HG03521 (cell line): ENCODE results near the gene ADK.
"Not testable (repeated sequence)": the region's sequence is repeated elsewhere in the genome, so short reads cannot be mapped to it uniquely, and the experiment has no call there.

ENCODE experiments used
- ATAC-seq: cut with Tn5 transposase; IDR thresholded peaks from one replicate; pipeline ENCODE4 v1.9.1; 2021; ENCODE audit warnings: mild to moderate bottlenecking, moderate library complexity; ENCODE audit not compliant: unreplicated experiment

ADK gene

GRCh38 chr10:74335501-74335900, 184.5 kb downstream of the ADK start:
- no peak for ATAC-seq

DNA sequence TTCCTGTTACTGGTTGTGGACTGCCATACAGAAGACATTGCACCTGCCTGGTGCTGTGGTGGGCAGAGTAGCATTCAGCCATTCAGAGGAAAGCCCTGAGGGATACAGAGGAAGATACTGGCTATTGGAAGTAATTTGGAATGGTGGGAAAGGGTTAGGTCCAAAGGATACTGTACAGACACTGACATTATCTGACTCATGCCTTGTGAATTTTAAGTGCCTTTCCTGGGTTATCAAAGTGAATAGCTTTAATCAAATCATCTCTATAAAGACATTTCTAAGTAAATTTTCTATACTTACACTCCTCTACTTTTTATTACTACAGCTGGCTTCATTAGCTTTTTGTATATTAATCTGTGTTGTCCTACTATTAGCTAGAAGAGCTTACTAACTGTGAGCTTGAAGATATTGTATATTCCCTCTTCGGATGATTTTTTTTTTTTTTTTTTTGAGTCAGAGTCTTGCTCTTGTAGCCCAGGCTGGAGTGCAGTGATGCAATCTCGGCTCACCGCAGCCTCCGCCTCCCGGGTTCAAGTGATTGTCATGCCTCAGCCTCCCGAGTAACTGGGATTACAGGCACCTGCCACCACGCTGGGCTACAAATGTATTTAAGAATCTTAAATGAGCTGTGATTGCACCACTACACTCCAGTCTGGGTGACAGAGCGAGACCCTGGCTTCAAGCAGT, 186.5 kb downstream of the ADK start:
- no peak for ATAC-seq

DNA sequence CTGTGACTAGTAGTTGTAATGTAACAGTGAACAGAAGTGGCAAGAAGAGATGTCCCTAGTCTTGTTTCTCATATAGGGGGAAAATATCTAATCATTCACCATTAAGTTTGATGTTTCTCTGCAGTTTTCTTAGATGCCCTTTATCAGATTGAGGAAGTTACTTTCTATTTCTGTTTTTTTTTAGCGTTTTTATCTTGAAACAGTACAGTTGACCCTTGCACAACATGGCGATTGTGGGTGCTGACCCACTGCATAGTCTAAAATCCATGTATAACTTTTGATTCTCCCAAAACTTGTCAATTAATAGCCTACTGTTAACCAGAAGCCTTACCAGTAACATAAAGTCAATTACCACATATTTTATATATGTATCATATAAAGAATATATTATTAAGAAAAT, 192.0 kb downstream of the ADK start:
- ATAC-seq: no peak

DNA sequence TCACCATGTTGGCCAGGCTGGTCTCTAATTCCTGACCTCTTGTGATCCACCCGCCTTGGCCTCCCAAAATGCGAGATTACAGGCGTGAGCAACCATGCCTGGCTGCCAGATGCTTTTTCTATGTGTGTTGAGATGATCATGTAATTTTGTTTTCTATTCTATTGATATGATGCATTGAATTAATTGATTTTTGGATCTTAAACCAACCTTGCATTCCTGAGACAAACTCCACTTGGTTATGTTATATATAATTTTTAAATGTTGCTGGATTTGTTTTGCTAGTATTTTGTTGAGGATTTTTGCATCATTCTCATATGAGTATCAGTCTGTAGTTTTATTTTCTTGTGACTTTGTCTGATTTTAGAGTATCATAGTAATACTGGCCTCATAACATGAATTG, 192.8 kb downstream of the ADK start:
- no peak for ATAC-seq

DNA sequence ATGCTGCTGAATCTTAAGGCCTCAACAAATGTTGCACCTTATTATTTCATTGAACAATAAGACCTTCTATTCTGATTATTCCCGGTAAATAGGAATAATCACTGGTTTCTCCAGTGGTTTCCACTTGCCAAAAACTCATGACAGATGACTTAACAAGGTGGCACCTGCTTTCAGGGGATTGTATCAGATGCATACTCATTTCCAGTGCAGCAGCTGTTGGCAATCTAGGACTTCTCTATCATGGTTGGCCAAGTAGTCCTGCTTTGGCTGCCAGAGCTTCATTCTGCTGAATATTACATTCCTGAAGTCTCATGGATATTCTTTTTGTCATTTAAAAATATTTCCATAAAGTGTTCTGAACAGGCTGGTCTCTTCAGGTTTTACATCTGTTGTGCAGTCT, 193.3 kb downstream of the ADK start:
- ATAC-seq: no peak

- no peak for ATAC-seq
These were observed 196.5 kb downstream of the ADK start for GRCh38 chr10:74347522-74347921.

- not testable (repeated sequence) for ATAC-seq
These were observed 202.0 kb downstream of the ADK start for GRCh38 chr10:74353021-74353420.

- ATAC-seq: no peak
These were observed 210.7 kb downstream of the ADK start for GRCh38 chr10:74361678-74362077.

GRCh38 chr10:74363727-74364126, 212.7 kb downstream of the ADK start:
- no peak for ATAC-seq

DNA sequence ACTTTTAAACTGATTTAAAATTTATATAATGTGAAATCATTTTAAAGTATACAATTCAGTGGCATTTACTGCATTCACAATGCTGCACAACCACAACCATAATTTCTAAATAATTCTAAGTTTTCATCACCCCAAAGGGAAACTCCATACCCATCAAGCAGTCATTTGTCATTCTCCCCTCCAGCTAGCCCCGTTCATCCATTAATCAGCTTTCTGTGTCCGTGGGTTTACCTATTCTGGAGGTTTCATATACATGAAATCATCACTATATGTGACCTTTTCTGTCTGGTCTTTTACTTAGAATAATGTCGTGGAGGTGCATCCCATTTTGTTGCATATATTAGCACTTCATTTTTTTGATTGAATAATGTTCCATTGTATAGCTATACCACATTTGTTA, 214.1 kb downstream of the ADK start:
- ATAC-seq: no peak

- ATAC-seq: no peak
These were observed 220.7 kb downstream of the ADK start for GRCh38 chr10:74371696-74372095.

DNA sequence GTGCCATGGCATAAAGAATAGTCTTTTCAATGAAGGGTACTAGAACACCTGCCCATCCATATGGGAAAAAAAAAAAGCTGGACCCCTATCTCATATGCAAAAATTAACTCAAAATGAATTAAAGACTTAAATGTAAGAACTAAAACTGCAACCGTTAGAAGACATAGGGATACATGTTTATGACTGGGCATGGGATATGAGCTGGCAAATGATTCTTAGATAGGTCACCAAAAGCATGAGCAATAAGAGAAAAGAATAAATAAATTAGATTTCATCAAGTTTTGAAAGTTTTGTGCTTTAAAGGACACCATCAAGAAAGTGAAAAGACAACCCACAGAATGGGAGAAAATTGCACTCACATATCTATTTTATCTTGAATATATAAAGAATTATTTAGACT, 222.0 kb downstream of the ADK start:
- no peak for ATAC-seq

- no peak for ATAC-seq
These were observed 226.5 kb downstream of the ADK start for GRCh38 chr10:74377476-74377875.

GRCh38 chr10:74379474-74379873, 228.5 kb downstream of the ADK start:
- no peak for ATAC-seq

DNA sequence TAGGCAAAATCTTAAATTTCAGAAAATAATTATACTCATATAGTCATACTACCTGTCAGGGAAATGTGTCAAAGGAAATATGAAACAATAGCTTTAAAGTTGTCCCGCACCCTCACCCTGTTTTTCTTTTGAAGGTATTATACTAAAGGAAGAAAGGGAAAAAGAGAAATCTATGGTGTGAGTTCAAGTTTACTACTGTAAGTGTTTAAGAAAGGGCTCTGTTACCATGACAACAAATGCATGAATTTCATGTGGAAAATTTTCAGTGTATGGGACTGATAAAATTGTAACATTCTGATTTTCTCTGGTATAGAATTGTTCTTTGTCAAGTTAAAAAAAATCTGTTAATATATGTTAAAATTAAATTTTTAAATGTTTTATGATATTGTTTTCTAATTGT, 229.8 kb downstream of the ADK start:
- ATAC-seq: no peak

DNA sequence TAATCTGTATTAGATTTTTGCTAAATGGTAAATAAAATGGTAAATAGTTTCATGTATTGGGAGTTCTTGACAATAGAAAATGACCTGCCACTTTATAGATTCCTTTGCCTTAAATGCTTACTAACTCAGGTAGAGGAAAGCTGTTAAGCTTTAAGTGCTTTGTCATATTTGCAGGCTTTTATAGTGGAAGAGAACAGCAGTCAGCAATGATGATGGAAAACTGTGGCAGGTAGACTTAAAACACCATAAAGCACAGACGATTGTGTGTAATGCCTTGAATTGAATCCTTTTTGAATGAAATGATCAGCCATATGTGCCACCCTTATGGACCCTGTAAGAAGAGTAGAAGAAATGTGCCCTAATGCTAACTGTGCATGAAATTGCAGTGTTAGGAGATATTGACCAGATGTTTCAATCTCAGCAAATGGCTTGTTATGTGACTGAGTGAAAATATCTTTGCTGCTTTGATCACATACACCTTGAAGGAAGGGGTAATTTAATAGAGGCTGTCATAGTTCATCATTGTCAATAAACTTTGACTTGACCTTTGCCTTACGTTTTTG, 230.4 kb downstream of the ADK start:
- ATAC-seq: no peak

DNA sequence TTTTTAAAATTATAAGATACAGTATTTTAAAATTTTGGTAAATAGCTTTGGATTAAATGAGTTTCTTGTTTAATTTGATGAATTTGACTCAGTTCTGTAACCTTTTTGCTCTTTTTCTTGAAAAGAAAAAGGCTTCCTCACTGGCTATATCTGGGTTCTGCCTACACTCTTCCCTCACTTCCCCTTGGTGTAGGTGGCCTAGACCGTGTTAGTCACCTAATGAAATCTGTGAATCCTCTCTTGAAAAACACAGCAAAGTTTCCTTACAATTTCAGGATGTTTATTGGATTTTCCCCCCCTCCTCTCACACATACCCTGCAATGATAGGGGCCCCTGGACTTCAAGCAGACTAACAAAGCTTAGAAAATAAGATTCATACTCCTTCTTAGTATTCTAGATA, 231.6 kb downstream of the ADK start:
- no peak for ATAC-seq

GRCh38 chr10:74383642-74384041, 232.6 kb downstream of the ADK start:
- ATAC-seq: no peak

- no peak for ATAC-seq
These were observed 233.7 kb downstream of the ADK start for GRCh38 chr10:74384615-74385183.

DNA sequence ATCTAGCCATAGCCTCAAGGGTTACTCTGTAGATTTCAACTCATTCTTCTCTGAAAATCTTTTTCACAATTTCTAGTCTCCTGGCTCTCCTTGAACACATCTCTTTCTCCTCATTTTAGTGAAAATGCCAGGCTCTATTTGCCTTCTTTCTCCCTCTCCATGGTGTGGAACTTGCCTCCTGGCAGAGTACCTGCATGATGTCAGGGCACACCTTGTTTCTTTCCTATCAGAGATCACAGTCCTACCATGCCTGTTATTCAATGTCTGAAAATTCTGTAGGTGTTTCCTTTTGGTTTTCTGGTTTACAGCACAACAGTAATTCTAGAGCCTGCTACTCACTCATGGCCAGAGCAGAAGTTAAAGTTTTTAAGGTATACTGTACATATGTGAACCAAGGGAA, 237.8 kb downstream of the ADK start:
- ATAC-seq: no peak

DNA sequence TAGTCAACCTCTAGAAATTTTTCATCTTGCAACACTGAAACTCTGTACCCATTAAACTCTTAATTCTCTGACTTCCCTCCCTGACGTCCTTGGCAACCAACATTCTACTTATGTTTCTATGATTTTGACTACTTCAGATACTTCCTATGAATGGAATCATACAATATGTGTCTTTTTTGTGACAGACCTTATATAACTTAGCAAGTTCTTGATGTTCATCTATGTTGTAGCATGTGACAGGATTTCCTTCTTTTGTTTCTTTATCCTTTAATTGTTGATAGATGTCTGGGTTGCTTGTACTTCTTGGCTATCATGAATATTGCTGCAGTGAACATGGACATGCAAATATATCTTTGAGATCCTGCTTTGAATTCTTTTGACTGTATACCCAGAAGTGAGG, 240.8 kb downstream of the ADK start:
- no peak for ATAC-seq

- no peak for ATAC-seq
These were observed 243.5 kb downstream of the ADK start for GRCh38 chr10:74394416-74394969.
